Amniotic epithelial cell (primary cell): Measurements from ENCODE around the gene MBLAC1.
"Not testable (repeated sequence)": the region's sequence is repeated elsewhere in the genome, so short reads cannot be mapped to it uniquely, and the experiment has no call there.

ENCODE experiments used
- DNase-seq: peaks from one replicate; pipeline ENCODE4 v3.0.0-alpha.2; 2010; ENCODE audit warnings: low read depth

MBLAC1 gene

GRCh38 chr7:100122568-100122967 lies 4.2 kb upstream of the MBLAC1 start:
- DNase-seq: no peak

- DNase-seq: no peak
These were observed 2.2 kb upstream of the MBLAC1 start for GRCh38 chr7:100124301-100125230.

- no peak for DNase-seq
These were observed 382 bp upstream of the MBLAC1 start for GRCh38 chr7:100126239-100126930.

- no peak for DNase-seq
These were observed 1.3 kb downstream of the MBLAC1 start for GRCh38 chr7:100127866-100128636.

GRCh38 chr7:100128637-100128963 lies 1.8 kb downstream of the MBLAC1 start:
- no peak for DNase-seq

GRCh38 chr7:100130220-100130607 lies 3.4 kb downstream of the MBLAC1 start:
- not testable (repeated sequence) for DNase-seq

GRCh38 chr7:100130608-100131453 lies 4.1 kb downstream of the MBLAC1 start:
- DNase-seq: peak; percentile 26

- DNase-seq: no peak
These were observed 5.4 kb downstream of the MBLAC1 start for GRCh38 chr7:100132126-100132525.

- DNase-seq: peak; percentile 62
These were observed 6.0 kb downstream of the MBLAC1 start for GRCh38 chr7:100132697-100133151.

- no peak for DNase-seq
These were observed 11.3 kb downstream of the MBLAC1 start for GRCh38 chr7:100137851-100138760.

GRCh38 chr7:100141555-100141949 lies 14.8 kb downstream of the MBLAC1 start:
- no peak for DNase-seq

- no peak for DNase-seq
These were observed 15.7 kb downstream of the MBLAC1 start for GRCh38 chr7:100142461-100142860.

- DNase-seq: peak; percentile 97
These were observed 19.6 kb downstream of the MBLAC1 start for GRCh38 chr7:100146350-100146749.

GRCh38 chr7:100147278-100147677 lies 20.5 kb downstream of the MBLAC1 start:
- no peak for DNase-seq

GRCh38 chr7:100148225-100148558 lies 21.4 kb downstream of the MBLAC1 start:
- DNase-seq: no peak

GRCh38 chr7:100148559-100149328 lies 22.0 kb downstream of the MBLAC1 start, which contains the start of gene LAMTOR4:
TSS of gene LAMTOR4 (plus strand) at chr7:100148918. CDS start at chr7:100148973, 55 bp downstream.
- DNase-seq: peak; percentile 98

- no peak for DNase-seq
These were observed 25.6 kb downstream of the MBLAC1 start for GRCh38 chr7:100152404-100152803.

- DNase-seq: no peak
These were observed 26.3 kb downstream of the MBLAC1 start for GRCh38 chr7:100152937-100153666.
